Measurements from ENCODE around the gene C2.

C2 gene

DNA sequence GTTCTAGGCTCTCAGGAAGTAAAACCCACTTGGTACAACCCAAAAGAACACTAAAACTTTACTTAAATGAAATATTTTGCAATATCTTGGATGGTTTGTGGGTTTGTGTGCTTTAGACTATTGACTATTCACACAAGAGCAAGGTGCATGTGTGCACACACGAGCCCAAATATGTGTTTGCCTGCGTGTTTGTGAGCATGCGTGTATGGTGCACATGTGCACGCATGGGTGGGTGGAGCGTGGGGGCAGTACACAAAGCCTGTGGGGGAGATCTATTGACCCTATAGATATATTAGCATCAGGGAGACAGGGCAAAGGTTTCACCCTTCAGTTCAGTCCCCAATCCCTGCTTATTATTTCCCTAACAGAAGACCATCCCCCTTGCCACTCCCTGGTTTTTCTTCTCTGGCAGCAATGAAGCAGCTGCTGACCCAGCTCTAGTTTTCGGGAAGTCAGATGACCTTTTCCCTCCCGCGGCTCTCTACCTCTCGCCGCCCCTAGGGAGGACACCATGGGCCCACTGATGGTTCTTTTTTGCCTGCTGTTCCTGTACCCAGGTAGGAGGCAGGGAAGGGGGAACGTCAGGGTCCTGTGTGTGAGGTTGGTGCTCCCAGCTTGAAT lies at the start of gene C2:
C2 (plus strand) TSS at position 476 of the 621 bp plus-strand sequence; CDS start at position 512, 36 bp downstream.
- no peak for DNase-seq (ENCODE audit: low read depth in 2 of 2)

DNA sequence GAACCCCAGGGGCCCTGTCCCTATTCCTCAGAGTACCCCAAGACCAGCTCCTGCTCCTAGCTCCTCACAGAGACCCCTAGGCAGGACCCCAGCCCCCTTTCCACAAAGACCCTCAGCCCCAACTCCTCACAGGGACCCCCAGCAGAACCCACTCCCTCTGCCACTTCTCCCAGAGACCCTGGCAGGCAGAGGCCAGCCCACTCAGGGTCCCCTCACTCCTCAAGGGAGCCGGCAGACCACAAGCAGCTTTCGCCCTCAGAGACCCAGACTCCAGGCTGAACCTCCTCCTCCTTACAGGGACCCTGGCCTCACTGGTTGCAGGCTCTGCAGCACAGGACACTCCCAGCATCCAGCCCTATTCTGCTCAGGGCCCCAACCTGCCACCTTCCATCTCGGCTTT lies 49.3 kb upstream of the C2 start:
- DNase-seq (ENCODE audit: low read depth in 2 of 2): no peak

DNA sequence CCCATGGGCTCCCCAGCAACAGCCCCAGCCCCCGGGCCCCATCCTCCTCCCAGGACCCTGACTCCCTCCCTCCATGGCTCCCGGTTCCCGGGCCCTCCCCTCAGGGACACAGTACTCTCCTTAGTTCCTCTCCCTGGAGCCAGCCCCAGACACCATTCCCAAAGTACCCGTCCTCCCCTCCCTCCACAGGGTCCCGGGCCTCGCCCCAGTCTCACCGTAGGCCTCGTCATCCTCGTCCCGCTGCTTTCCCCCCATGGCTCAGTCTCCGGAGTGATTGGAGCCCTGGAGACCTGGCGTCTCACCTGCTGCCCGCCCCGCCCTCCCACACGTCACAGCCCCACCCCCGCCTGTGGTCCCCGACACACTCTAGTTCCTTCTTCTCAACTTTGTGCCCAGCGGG lies 48.8 kb upstream of the C2 start, which contains the start of gene SLC44A4:
SLC44A4 (minus strand) TSS at position 272 of the 400 bp plus-strand sequence; CDS start at position 255, 17 bp downstream.
- DNase-seq (ENCODE audit: low read depth in 2 of 2): no peak

DNA sequence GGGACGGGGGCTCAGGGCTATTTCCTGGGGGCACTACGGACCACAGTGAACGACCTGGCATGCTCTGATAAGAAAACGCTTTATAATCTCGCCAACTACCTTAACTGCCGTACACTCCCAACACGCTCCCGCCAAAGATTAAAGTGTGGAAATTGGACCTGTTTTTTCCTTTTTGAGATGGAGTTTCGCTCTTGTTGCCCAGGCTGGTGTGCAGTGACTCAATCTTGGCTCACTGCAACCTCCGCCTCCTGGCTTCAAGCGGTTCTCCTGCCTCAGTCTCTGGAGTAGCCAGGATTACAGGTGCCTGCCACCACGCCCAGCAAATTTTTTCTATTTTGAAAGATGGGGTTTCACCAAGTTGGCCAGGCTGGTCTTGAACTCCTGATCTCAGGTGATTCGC lies 48.4 kb upstream of the C2 start:
- no peak for DNase-seq (ENCODE audit: low read depth in 2 of 2)

DNA sequence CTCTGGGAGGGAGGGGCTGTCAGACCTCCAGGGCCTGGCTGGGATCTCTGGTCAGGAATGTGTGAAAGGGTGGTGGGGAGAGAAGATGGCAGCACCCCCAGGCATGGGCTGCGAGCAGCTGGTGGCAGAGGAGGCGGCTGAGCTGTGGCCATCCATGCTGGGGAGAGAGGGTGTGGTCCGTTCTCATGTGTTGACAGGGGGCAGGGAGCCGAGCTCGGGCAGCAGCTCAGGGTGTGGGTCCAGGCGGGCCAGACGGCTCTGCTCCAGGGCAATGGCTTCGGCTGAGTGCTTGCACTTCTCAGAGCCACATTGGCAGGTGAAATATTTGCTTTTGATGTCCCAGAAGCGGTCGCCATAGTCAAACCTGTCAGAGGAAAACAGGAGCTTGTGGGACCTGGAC lies 47.6 kb upstream of the C2 start:
- no peak for DNase-seq (ENCODE audit: low read depth in 2 of 2)

DNA sequence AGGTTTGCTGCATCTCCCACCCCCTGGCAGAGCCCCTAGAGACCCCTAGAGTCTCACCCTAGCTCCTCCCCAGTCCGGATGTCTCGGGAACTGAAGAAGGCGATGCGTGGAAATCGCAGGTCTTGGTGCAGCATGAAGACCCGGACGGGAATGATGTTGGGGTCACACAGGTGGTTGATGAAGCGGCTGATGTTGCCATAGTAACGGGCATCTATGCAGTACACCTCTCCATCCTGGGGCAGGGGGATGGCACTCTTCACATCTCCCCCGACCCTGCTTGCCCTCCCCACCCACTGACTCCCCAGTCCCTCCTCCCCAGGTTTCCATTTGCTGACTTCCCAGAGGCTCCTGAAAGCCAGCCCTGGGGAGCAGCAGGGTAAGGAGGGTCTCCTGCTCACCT lies 46.9 kb upstream of the C2 start:
- DNase-seq (ENCODE audit: low read depth in 2 of 2): no peak

DNA sequence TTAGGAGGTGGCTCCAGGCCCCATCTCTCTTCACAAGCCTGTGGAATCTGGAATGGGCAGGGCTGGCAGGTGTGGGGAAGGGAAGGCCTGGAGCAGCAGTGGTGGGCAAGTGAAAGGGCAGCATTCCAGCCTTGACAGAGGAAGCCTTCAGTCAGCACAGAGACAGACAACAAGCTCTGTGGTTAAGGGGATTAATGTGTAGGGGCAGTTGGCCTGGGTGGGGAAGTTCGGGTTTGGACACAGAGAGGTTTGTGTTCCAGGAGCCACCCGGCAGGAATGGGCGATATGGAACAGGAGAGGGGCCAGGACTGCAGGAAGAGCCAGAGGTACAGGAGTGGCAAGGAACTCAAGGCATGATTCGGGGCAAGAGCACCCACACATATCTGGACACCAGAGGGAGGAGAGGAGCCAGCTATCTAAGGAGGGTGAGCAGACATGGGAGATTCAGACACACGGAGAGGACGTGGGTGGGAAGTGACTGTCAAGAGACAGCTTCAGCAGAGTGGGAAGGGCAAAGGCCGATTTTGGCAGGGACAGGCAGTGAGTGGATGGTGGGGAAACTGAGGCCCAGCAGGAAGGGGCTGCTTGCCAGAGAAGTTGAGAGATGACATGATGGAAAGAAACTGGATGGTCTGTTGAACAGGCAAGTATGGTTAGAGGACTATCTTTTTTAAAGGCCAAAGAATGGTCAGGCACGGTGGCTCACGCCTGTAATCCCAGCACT lies 46.2 kb upstream of the C2 start:
- DNase-seq (ENCODE audit: low read depth in 2 of 2): no peak

DNA sequence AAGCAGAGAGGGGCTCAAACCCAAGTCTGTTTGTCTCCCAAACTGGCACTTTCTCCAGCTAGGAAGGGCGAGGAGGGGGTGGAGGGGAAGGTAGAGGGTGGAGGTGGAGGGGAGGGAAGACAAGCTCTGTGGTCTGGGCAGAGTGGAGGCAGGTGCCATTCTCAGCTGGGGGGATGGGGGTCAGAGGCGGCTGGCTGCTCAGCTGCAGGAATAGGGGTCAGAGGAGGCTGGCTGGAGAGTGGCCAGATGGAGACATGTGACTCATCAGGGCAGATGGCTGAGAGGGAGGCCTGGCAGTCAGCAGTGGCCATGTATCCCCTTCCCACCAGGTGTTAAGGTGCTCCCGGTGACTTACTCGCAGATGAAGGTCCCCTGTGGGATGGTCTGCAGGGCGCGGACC lies 45.2 kb upstream of the C2 start:
- no peak for DNase-seq (ENCODE audit: low read depth in 2 of 2)

DNA sequence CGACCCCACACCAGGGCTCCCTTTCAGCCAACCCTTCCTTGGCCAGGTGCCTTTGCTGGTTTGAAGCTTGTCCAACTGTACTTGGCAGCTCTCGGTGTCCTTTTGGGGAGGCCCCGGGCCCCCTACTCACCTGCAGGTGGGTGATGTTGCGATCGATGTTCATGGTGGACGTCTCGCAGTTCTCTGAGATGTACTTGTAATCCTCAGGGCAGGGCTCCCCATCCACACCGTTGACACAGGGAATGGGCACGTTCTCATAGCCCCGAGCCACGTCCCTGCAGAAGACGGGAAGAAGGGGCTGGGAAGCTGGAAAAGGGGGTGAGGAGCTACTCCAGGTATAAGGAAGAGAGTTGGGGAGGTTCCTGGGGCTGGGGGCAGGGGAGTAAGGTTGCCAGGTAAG lies 43.8 kb upstream of the C2 start:
- no peak for DNase-seq (ENCODE audit: low read depth in 2 of 2)

DNA sequence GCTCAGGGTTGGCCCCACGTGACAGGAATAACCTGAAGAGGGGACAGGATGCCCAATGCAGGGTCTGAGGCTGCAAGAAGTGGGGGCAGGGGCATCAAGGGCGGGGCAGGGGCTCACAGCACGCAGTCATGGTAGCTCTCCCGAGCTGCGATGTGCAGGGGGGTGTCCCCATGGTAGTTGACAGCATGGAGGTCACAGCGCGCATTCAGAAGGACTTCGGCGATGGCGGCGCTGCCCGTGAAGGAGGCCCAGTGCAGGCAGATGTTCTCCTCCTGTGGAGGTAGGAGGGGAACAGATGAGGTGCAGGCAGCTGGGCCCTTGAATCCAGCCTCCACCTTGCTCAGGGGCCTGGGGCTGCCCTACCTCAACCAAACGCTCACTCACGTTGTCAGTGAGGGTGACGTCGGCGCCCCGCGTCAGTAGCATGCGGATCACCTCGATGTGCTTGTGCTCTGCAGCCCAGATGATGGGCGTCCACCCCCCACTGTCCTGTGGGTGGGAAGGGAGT lies 42.9 kb upstream of the C2 start:
- DNase-seq (ENCODE audit: low read depth in 2 of 2): no peak

DNA sequence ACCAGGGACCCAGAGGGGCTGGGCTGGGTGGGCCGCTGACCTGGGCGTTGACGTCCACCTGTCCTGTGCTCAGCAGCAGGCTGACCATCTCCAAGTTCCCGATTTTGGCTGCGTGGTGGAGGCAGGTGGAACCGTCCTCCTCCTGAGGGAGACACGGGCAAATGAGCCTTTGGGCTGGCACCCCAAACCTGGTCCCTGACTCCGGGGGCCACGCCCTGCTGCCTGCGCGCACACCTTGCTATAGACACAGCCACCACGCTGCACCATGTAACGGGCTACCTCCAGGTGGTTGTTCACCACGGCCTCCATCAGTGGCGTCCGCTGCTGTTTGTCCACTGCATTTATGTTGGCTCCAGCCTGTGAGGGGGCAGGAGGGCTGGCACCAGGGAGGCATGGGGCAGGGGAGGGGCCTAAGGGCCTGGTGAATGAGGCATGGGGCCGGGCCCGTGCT lies 41.0 kb upstream of the C2 start:
- no peak for DNase-seq (ENCODE audit: low read depth in 2 of 2)

DNA sequence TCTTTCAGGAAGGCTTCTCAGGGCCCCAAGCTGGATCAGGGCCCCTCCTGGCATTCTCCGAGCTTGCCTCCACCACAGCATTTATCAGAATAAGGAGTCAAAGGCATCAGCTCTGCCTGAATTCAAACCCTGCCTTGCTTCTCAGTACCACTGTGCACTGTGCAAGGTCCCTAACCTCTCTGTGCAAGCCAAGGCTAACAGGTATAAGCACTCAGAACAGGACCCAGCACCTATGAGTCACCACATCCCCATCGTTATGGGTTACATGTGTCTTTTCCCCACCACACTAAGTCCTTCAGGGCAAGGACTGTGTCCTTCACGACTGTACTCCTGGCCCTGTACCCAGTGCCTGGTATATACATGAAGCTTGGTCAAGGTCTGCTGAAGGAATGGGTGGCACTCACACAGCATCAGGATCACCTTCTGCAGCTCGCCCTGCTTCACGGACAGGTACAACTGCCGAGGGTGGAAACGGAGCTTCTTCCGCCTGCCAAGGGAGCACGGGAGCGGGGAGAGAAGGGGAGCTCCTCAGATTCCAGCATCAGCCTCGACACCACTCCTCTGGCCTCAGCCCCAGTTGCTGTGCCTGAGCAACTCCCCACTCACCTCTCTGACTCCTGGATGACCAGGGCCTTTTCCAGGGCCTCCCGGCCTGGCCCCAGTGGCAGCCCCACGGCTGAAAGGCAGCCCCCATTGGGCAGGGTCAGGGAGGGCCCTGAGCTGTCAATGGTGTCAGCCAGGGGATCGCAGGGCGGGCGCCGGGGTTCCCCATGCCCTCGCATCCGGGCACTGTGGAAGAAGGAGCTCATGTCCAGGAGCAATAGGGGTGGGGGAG lies 40.1 kb upstream of the C2 start:
- DNase-seq (ENCODE audit: low read depth in 2 of 2): no peak

DNA sequence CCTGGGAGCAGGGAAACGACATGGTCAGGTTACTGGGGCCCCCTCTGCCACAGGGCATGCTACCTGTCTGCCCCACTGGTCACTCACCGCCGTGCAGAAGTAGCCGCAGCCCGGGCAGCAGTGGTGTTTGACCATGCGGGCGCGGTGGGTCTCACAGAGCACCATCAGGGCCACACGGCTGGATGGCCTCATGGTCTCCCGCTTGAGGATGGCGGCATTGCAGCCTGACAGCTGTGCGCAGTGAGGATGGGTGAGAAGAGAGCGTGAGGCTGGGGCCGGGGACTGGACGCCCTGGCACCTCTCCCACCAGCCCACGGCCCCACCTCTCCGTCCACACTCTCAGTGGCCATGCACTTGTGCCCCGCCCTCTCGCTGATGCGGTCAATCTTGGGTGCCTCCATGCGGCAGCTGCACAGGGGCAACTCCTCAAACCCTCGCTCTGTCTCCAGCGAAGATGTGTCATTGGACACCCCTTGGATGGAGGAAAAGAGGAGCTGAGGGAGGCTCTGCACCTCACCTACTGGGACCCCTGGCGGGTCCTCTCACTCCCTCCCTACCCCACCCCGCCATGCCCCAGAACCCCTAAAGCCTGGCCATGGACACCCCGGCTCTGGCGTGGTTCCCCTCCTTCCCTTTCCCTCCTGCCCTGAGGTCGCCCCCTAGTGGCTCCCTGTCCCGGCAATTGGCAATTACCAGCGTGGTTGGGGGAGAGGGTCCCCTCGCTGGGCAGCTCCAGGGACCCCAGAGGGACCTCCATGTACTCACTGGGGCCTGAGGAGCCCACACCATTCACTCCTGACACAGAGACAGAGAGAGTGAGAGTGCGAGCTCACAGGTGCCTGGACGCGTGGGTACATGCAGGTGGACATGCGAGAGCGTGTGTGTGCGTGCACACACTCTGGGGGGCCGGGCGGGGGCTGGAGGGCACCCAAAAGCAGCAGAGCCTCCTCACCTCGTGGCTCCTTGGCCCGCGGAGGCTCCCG lies 39.0 kb upstream of the C2 start:
- DNase-seq (ENCODE audit: low read depth in 2 of 2): peak; percentile 44 to 54

DNA sequence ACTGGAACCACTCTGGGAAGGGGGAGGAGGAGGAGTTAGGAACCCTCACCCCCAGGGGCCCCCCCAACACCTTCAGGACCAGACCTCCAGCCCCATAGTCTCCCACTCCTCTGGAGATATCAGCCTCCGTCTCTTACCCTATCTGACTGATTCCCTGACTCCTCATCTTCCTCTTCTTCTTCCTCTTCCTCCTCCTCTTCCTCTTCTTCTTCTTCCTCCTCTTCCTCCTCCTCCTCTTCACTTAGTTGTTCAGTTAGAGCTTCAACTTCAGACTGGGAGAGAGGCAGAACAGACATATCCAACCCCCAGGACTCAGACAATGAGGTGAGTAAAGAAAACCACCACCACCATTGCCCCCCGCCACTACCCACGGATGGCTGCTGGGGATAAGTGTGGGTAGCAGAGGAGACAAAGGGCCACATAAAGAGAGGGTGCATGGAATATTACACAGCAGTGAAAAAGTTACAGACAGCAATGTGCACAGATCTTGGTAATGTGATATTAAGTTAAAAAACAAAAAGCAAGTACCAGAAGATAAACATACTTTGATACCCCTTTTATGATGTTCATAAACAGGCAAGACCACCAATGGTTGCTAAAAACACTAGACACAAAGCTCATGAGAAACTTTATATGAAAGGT lies 38.1 kb upstream of the C2 start:
- DNase-seq (ENCODE audit: low read depth in 2 of 2): no peak

DNA sequence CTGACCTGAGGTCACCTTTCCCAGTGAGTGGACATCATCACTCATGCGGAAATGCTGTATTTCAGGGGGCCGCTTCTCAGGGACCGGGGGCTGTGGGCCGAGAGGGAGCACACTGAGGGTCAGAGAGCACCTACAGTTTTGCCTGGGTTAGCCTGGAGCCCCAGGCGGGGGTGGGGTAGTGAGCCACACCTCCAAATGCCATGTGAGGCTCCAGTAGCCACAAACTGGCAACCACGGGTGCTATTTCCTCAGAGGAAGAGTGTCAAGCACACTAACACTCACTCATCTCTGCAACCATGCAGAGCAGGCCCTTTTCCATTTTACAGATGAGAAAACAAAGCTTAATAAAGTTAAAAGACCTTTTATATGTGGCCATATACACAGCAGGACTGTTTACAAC lies 34.7 kb upstream of the C2 start:
- DNase-seq (ENCODE audit: low read depth in 2 of 2): no peak

DNA sequence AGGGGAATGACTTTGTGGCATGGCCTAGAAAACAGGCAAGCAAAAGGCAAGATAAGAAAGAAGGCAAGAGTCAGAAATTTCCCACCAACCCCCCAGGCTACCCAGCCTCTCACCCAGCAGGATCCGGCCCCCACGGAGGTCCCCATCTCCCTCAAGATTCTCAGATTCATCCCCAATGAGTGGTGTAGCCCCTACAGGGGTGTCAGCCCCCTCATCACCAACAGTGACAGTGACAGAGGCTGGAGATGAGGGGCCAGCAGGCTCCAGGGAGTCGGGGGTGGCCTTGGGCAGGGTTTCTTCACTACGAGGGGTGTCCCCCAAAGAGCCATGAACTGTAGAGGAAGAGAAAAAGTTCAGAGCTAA lies 31.0 kb upstream of the C2 start:
- no peak for DNase-seq (ENCODE audit: low read depth in 2 of 2)

DNA sequence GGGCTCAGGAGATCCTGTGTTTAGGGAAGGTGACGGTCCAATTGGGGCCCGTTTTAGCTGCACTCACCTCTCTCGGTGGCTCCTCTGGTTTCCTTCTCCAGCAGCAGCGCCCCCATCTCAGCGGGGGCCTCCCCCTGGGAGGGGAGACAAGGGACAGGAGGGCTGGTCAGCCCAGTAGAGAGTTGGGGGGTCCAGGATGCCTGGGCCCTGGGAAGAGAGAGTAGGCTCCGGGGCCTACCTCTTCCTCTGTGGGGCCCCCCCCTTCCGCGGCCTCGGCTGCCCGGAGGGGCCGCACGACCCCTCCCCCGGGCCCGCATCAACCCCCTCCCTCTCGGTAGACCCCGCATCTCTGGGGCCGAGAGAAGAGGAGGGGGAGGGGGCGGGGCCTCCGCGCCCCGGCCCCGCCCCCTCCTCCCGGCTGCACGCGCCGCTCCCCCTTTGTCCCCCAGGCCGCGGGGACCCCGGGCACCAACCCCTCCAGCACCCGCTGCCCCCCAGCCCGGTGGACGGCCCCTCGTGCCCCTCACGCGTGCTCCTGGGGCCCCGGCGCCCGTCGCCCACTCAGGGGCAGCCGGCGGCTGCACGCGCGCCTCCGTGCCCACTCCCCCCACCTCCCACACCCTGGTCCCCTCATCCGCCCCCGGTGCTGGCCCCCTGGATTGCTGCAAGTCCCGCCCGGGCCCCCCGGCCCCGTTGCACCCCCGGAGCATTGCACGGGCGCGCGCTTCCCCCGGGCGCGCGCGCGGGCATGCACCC lies 30.5 kb upstream of the C2 start:
- no peak for DNase-seq (ENCODE audit: low read depth in 2 of 2)

DNA sequence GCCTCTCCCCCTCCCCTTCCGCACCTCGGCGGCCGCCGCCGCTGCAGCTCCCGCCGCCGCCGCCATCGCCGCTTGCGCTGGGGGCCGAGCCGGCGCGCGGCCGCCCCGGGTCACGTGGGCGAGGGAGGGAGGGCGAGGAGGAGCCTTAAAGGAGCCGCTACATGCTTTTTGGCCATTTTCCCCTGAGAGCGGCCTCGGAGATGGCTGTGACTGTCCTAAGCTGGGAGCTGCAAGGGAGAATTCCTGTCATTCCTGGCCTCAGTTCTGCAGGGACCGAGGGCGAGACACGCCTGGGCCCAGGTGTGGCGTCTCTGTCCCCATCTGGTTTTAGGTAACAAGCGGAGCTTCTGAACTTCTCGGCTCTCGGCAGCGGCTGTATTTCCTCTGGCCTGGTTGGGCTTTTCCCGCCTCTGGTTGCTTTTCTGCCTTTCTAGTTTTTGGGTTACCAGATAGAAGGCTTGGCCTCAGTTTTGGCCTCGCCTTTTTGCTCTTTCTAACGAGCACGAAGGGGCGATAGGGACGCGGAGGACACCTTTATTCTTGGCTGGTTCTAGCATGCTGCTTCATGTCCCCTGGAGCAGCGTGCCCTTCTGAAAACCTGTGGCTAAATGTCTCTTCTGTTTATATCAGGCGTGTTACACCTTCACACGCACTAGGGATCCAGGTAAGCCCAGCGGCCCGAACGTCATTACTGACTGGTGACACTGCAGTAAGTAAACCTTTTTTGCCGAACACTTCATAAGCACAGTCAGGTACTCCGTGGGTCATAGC lies 29.7 kb upstream of the C2 start, which contains the start of gene EHMT2:
EHMT2 (minus strand) TSS at position 87 of the 771 bp plus-strand sequence; CDS start at position 66, 21 bp downstream.
- peak; percentile 76 to 79 for DNase-seq (ENCODE audit: low read depth in 2 of 2)

DNA sequence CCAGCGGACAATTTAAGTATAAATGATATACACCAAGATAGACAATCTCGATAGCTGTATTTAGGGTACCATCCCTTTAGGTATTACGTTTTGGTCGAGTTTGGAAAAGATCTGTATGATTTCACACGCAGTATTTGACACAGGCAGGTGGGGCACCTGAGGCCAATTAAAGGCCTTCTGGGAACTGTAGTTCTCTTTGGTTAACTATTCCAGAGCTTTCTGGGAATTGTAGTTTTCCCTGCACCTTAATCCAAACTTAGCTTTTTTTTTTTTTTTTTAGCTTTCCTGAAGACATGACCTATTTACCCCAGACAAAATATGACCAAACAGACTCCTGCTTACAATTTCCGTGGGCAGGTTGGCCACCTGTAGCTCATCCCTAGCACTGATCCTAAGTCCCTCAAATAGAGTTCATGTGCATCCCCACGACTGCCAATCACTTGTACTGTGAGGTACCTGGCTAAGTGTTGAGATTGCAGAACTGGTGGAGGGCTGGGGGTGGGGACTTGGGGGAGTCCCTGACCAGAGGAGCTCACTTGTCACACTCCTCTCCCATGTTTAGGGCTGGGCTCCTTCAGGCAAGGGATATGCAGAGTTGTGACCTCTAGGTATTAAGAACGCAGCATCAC lies 29.0 kb upstream of the C2 start:
- DNase-seq (ENCODE audit: low read depth in 2 of 2): no peak
